Measurements from ENCODE around the gene PGAM1.
A peak's percentile ranks its signal among the peaks of the same experiment; 100 is the strongest.
"Not testable (repeated sequence)": the region's sequence is repeated elsewhere in the genome, so short reads cannot be mapped to it uniquely, and the experiment has no call there.

Gene PGAM1

DNA sequence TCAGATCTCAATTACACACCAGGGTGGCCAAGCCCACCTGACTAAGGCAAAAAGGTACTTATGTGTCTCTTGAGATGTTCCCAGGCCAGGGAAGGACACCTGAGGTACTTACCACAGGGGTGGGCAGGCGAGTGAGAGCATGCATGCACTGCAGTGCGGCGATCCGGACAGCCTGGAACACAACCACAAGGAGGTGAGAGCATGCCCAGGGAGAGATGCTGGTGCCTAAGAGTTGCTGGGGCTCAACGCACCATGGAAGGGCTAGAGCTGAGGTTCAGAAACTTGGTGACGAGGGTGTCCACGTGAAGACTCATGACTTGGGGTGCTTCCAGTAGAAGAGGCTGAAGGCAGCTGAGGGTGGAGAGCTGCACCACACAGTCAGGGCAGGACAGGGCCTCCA, 33.1 kb downstream of the PGAM1 start:
- DNase-seq (ENCODE audit: low spot score) = no peak

DNA sequence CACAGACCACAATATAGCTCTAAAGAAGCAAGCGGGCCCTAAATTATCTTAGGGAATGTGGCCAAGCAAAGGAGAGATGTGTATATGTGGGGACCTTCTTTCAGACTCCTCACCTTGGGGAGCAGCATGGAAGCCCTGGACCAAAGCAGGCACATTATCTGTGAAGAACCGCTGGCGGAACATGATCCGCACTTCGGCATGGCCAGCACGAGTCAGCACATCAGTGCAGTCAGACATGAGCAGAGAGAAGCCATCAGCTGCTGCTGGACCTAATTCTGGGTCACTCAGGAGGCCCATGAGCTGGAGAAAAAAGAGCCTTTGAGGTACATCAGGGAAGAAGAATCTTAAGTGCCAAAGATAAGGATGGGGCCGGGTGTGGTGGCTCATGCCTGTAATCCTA, 33.9 kb downstream of the PGAM1 start:
- no peak for DNase-seq (ENCODE audit: low spot score)

DNA sequence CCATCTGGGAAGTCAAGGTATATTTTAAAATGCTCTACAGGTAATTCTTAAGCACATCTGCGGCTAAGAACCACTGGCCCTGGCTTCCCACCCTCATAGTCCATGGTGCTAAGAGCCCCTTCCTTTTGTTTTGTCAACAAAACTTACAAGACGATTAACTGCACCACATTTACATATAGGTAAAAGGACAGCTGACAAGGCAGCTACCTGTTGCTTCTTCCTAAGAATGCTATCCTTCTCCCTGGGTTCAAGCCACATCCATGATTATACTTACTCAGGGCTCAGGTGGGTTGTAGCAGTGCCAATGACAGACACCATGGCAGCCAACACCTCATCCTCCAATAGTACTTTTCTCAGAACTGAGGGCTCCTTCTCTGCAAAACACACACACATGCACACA, 36.3 kb downstream of the PGAM1 start:
- DNase-seq (ENCODE audit: low spot score) = no peak

DNA sequence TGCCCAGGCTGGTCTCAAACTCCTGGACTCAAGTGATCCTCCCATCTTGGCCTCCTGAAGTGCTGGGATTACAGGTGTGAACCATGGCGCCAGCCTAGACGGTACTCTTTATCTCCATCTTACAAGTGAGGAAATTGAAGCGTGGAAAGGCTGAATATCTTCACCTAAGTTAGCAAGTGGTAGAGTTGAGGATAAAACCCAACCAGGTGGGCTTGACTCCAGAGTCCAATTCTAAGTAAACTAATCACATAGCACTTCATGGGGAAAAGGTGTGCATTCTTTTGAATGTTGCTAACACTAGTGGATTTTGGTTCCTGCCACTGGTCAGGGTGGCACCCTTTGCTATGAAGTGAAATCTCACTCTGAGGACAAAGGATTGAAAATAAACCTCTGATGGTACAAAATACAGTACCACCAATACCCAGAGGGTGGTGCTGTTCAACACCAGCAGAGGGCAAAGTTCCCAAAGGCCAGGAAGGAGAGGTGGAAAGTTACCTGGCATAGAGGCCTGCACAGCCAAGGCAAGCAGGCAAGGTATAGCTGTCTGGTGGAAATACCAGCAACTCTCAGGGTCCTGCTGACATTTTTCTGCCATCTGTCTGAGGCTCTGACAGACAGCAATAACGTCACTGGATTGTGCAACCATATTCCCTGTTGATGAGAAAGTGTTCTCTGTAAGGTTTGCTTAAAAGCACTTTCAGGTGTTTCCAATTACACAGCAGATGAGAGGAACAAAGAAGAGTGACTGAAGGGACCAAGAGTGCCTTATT, 37.6 kb downstream of the PGAM1 start:
- DNase-seq (ENCODE audit: low spot score) = peak; percentile 64

DNA sequence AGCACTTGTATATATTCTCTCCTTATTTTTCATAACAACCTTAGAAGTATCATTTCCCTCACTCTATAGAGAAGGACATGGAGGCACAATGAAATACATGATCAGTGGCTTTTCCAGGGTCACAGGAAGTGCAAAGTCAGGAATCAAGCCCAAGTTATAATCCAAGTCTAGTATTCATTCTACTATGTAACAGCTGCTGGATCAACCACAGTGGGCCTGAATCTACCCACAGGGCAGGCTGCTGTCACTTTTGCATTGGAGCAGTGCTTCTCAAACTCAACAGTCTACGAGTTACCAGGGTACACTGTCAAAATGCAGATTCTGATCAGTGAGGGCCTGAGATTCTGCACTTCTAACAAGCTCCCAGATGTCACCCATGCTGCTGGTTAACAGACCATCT, 38.2 kb downstream of the PGAM1 start:
- DNase-seq (ENCODE audit: low spot score) = no peak

DNA sequence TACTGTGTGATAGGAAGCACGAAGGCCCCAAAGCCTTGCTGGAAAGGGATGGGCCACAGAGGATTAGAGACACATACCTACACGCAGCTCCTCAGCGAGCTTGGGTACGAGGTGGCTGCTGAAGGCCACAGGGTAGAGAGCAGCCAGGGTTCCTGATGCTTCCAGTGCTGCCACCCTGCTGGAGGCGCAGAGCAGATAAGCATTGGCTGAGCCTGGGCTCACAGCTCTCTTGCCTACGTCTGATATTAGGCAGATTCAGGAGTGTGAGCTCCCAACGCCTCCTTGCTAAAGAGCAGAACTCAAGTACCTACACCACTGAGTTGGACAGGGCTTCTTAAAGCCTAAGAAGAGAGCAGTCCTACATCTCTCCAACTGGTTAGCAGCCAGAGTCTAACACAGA, 40.0 kb downstream of the PGAM1 start:
- no peak for DNase-seq (ENCODE audit: low spot score)

DNA sequence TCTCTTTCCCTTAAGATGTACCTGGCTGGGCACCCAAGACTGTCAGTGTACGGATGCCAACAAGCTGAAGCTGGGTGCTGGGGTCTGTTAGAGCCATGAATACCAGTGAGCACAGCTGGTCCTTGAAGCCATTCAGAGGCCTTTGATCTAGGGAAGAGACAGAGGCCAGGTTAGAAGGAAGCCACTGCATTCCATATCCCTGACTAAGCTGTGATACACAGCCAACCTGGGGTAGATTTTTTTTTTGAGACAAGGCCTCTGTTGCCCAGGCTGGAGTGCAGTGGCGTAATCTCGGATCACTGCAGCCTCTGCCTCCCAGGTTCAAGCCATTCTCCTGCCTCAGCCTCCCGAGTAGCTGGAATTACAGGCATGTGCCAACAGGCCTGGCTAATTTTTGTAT, 40.8 kb downstream of the PGAM1 start:
- DNase-seq (ENCODE audit: low spot score) = no peak

DNA sequence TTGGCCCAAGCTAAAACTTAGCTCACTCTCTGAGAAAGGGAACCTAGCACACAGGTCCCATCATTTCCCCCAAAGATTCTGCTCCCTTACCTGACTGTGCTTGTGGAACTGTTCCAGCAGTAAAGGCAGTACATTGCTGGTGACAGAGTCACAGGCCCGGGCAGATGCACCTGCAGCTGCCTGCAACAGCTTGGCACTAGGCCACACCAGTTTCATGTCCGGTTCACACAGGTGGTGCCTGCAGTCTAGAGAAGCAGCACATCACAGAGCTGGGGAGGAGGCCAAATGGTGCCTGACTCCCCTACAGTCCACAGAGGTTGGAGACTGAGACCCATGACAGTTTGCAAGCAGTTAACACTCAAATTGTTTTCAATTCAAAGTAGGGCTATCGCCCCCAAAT, 42.2 kb downstream of the PGAM1 start:
- no peak for DNase-seq (ENCODE audit: low spot score)

DNA sequence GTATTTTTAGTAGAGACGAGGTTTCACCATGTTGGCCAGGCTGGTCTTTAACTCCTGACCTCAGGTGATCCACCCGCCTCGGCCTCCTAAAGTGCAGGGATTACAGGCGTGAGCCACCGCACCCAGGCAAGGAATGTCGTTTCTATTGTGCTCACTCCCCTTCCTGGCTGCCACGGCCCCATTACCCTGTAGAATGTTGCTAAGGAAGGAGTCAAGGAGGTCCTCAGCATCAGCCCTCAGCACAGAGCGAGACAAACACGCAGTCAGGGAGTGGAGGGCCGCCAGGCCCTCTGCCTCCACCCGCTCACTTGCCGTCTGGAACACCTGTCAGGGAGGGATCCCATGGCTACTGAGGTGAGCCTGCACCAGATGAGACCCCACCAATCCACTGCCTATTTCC, 42.8 kb downstream of the PGAM1 start:
- not testable (repeated sequence) for DNase-seq (ENCODE audit: low spot score)

DNA sequence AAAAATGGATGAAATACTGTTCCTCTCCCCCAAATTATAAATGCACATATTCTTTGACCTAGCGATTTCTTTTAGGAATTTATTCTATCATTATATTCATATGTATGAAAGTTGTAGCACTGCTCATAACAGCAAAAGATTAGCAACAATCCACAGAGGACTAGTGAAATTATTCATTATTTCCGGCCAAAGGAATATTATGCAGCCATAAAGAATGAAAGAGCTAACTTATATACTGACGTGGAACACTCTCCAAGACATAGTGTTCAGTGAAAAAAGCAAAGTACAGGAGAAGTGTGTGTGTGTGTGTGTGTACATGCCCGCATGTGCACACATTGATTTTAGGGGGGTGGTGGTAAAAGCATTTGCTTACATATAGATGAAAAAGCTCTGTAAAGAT, 48.9 kb downstream of the PGAM1 start:
- no peak for DNase-seq (ENCODE audit: low spot score)

DNA sequence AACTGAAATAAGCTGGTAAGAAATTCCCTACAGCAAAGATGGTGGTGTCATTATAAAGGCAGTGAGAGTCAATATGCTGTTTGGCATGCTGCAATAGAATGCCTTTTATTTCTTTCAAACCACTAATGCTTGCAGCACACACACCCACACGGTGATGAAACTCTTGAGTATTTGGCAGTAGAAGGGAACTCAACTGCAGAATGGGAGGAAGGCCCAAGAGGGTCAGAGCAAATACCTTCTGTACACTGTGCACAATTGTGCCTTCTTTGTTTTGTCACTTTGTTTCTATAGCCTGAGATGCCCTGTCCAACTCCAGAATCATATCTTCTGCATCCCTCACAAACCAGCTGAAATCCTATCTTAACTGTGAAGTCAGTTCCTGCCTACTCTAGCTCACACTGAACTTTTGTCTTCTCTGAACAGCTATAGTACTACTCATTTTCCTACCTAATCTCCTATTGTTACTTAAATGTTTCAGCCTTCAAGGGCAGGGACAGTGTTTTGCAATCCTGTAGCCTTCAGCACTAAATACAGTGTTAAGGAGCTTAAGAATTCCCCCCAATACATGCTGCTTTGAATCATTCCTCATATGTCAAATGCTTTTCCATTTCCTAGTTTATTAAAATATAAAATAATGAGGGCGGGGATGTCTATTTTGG, 50.1 kb downstream of the PGAM1 start:
- DNase-seq (ENCODE audit: low spot score) = peak; percentile 43

DNA sequence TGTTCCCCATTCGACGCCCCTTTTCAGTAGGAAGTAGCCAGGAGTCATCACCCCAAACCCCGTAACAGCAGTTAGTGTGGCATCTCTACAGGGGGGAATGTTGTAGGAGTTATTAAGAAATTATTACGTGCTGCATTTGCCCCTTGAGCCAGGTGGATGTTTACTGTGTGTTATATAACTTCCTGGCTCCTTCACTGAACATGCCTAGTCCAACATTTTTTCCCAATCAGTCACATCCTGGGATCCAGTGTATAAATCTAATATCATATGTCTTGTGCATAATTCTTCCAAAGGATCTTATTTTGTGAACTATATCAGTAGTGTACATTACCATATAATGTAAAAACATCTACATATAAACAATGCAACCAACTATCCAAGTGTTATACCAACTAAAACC, 53.4 kb downstream of the PGAM1 start:
- DNase-seq (ENCODE audit: low spot score) = not testable (repeated sequence)

DNA sequence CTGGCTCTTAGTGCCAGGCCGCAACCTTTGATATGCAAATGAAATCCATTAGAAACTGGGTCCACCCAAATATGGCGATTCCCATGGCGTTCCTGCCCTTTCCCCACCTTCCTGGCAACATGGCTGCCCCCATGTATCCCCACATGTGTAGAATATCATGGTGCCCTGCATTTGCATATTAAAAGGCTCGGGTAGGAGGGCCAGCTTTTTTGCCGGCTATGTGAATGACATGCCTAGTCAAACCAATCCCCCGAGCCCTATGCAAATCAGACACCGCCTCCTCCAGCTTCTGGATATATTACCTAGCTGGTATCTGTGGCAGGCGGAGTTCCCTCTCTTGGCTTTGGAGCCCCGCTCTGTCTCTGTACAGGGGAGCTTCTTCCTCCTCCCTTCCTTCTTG, 53.9 kb downstream of the PGAM1 start:
- no peak for DNase-seq (ENCODE audit: low spot score)

DNA sequence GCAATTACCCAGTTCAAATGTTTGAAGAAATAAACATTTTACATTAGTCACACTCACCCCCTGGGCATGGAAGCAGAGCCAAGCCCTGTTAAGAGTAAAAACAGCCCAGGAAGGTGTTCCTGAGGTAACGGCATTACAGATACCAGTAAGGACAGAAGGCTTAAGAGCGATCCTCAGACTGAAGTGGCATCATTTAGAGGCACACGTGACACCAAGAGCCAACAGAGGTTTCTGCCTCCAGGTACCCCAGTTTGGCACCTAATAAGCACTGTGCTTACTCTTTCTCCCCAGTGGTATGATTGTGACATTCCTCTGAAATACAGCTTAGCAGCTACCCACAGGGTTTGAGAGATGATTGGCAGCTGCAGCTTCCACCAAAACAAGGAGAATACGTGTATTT, 55.1 kb downstream of the PGAM1 start:
- DNase-seq (ENCODE audit: low spot score) = no peak

DNA sequence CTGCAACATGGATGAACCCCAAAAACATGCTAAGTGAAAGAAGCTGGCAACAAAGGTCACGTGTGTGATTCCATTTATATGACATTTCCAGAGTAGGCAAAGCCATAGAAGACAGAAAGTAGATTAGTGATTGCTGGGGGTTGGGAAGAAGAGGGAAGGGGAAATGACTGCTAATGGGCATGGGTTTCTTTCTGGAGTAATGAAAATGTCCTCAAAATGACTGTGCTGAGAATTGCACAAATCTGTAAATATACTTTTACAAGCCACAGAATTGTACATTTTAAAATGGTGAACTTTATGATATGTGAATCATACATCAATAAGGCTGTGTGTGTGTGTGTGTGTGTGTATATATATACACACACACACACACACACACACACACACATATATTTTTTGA, 56.4 kb downstream of the PGAM1 start:
- DNase-seq (ENCODE audit: low spot score) = no peak
